GM18502 (cell line): Measurements from ENCODE around the gene GBA2.
A peak's percentile ranks its signal among the peaks of the same experiment; 100 is the strongest.

Experiments used
- ATAC-seq: cut with Tn5 transposase; IDR thresholded peaks from one replicate; pipeline ENCODE4 v1.9.1; 2021; ENCODE audit warnings: mild to moderate bottlenecking; ENCODE audit not compliant: unreplicated experiment, poor library complexity

Gene GBA2

GRCh38 chr9:35741740-35742139 is 7.3 kb downstream of the GBA2 start:
- ATAC-seq, result no peak

GRCh38 chr9:35740243-35740642 is 8.8 kb downstream of the GBA2 start:
- ATAC-seq, result no peak

- no peak for ATAC-seq
Observed at GRCh38 chr9:35738924-35739323, 10.1 kb downstream of the GBA2 start.

- ATAC-seq, result no peak
Observed at GRCh38 chr9:35738186-35738585, 10.8 kb downstream of the GBA2 start.

- no peak for ATAC-seq
Observed at GRCh38 chr9:35737143-35737542, 11.9 kb downstream of the GBA2 start.

GRCh38 chr9:35736201-35736633 is 12.8 kb downstream of the GBA2 start:
- no peak for ATAC-seq

GRCh38 chr9:35734096-35734495 is 14.9 kb downstream of the GBA2 start:
- ATAC-seq, result no peak

- ATAC-seq, result peak; percentile 0
Observed at GRCh38 chr9:35732800-35733541, 16.1 kb downstream of the GBA2 start.

GRCh38 chr9:35732185-35732799 is 16.7 kb downstream of the GBA2 start, which contains the start of the genes CREB3 and TLN1:
CREB3 (plus strand) TSS chr9:35732666; CDS start chr9:35732773, 107 bp downstream.
TLN1 (minus strand) TSS chr9:35732195; CDS start chr9:35725694, 6,501 bp downstream.
- peak; percentile 80 for ATAC-seq

- ATAC-seq, result no peak
Observed at GRCh38 chr9:35731415-35732184, 17.4 kb downstream of the GBA2 start.

GRCh38 chr9:35730486-35730854 is 18.6 kb downstream of the GBA2 start:
- ATAC-seq, result no peak

- no peak for ATAC-seq
Observed at GRCh38 chr9:35729700-35730485, 19.1 kb downstream of the GBA2 start.

- no peak for ATAC-seq
Observed at GRCh38 chr9:35729101-35729500, 19.9 kb downstream of the GBA2 start.

- no peak for ATAC-seq
Observed at GRCh38 chr9:35728041-35728971, 20.7 kb downstream of the GBA2 start.

- ATAC-seq, result no peak
Observed at GRCh38 chr9:35727676-35728040, 21.4 kb downstream of the GBA2 start.

- ATAC-seq, result peak; percentile 36
Observed at GRCh38 chr9:35726931-35727330, 22.1 kb downstream of the GBA2 start.

- no peak for ATAC-seq
Observed at GRCh38 chr9:35725362-35725761, 23.7 kb downstream of the GBA2 start.

GRCh38 chr9:35723908-35724307 is 25.1 kb downstream of the GBA2 start:
- ATAC-seq, result no peak

- no peak for ATAC-seq
Observed at GRCh38 chr9:35723426-35723825, 25.6 kb downstream of the GBA2 start.
